Activated naive CD4-positive, alpha-beta T cell treated with anti-CD3 and anti-CD28 coated beads, Interleukin-2, amount 50 U/mL, for 24 hours (primary cell): Measurements from ENCODE around the gene NDC1.
A peak's percentile ranks its signal among the peaks of the same experiment; 100 is the strongest.

ENCODE experiments used
- H3K27ac Mint-ChIP-seq: one replicate; pipeline ENCODE4 v1.8.0; 2021; ENCODE audit warnings: mild to moderate bottlenecking, mixed read lengths
- H3K27me3 Mint-ChIP-seq: one replicate; pipeline ENCODE4 v1.8.0; 2021; ENCODE audit warnings: mixed read lengths
- H3K36me3 Mint-ChIP-seq: one replicate; pipeline ENCODE4 v1.8.0; 2021; ENCODE audit warnings: mixed read lengths
- H3K4me1 Mint-ChIP-seq: one replicate; pipeline ENCODE4 v1.8.0; 2021; ENCODE audit warnings: mixed read lengths
- H3K4me3 Mint-ChIP-seq: one replicate; pipeline ENCODE4 v1.8.0; 2021; ENCODE audit warnings: mild to moderate bottlenecking, mixed read lengths
- H3K9me3 Mint-ChIP-seq: one replicate; pipeline ENCODE4 v1.8.0; 2021; ENCODE audit warnings: mixed read lengths

The NDC1 gene

DNA sequence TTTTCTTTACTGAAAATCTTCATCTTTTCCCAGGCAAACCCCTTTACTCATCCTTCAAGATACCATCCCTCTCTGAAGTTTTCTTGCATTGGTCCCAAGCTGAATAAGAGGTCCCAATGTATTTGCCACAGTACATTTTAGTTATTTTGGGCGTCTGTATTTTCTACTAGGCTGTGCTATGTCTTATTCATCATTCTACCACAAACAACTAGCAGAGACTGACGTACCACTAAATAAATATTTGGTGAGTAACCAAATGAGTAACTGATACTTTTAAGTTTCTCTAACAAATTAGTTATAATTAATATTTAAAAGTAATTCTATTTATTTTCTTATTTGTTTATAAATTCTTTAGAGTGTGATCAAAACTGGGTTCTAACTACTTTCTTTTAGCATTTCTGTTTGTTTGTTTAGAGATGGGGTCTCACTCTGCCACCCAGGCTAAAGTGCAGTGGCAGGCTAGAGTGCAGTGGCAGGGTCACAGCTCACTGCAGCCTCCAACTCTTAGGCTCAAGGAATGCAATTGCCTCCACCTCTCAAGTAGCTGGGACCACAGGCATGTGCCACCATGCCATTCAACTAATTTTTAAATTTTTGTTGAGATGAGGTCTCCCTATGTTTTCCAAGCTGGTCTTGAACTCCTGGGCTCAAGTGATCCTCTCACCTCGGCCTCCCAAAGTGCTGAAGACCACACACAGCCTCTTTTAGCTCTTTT is 33.1 kb downstream of the NDC1 start:
- Mint-ChIP-seq H3K4me1 (no peaks in the 10 kb centered on the region), H3K27ac (no peak overlapping the region), H3K4me3 (no peak overlapping the region), H3K27me3 (no peaks in the 10 kb centered on the region), H3K9me3 (no peaks in the 10 kb centered on the region), H3K36me3 (peaks cover 28% of the 10 kb centered on the region)

GRCh38 chr1:53804181-53804580 is 33.9 kb downstream of the NDC1 start:
- no peak overlapping the region for H3K27ac Mint-ChIP-seq
- no peak overlapping the region for H3K4me3 Mint-ChIP-seq
- no peaks in the 10 kb centered on the region for H3K27me3 Mint-ChIP-seq
- peaks cover 29% of the 10 kb centered on the region for H3K36me3 Mint-ChIP-seq
- H3K9me3 Mint-ChIP-seq = no peaks in the 10 kb centered on the region
- H3K4me1 Mint-ChIP-seq = no peaks in the 10 kb centered on the region

DNA sequence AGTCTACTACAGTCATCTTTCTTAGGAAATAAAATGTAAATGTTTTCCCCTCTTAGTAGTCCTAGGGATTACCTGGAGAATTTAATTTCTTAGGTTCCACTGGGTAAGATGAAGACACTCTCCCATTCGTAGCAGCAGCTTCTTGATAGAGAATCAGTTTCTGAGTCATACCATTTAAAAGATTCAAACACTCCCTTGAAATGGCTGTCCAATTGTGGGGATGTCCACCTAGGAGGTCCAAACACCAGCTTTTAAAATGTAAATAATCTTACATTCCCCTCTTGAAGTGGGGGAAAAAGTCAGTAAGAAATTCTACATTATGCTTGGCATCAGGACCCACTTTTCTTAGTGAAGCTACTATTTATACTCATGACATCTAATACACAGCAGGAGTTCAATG is 37.5 kb downstream of the NDC1 start:
- H3K27ac Mint-ChIP-seq = no peak overlapping the region
- no peak overlapping the region for H3K4me3 Mint-ChIP-seq
- no peaks in the 10 kb centered on the region for H3K27me3 Mint-ChIP-seq
- peaks cover 20% of the 10 kb centered on the region for H3K36me3 Mint-ChIP-seq
- no peaks in the 10 kb centered on the region for H3K9me3 Mint-ChIP-seq
- no peaks in the 10 kb centered on the region for H3K4me1 Mint-ChIP-seq

DNA sequence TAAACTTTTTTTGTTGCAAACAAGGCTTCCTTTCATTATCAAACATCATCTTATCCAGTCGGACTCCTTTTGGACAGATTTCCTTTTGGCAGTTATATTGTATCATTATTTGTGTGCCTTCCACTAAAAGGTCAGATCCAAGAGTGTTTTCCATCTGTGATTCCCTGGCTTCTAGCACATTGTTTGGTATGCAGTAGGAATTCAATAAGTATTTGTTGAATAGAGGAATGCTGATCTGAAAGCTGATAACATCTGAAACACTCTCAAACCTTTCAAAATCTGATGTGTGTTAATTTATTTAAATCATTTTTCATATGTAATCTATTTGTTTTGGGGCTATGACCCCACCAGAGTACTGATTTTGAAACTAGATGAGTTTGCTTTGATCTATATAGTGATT is 39.0 kb downstream of the NDC1 start:
- no peak overlapping the region for H3K27ac Mint-ChIP-seq
- peaks cover 27% of the 10 kb centered on the region for H3K36me3 Mint-ChIP-seq

DNA sequence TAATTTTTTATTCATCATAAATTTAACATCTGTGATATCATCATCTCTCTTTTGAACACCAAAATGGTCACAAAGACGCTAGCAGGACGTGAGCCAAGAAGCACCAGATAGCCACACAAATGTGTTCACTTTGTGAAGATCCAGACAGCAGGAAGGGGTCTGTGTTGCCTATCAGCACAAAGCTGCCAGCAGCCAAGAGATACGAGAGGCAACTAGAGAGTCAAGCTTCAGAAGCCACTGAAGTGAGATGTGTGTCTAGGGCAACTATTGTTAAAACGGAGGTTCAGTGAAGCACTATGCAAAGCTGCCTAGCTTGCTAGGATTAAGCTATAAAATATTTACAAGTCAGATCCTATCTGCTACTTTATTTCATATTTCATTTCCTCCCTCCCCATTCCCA is 45.3 kb downstream of the NDC1 start:
- H3K36me3 Mint-ChIP-seq = peaks cover 25% of the 10 kb centered on the region
- H3K9me3 Mint-ChIP-seq = no peaks in the 10 kb centered on the region

More for the DNA sequence above, 39.0 kb downstream of the NDC1 start:
- Mint-ChIP-seq H3K27me3 (no peaks in the 10 kb centered on the region), H3K4me3 (no peak overlapping the region), H3K9me3 (no peaks in the 10 kb centered on the region), H3K4me1 (no peaks in the 10 kb centered on the region)

DNA sequence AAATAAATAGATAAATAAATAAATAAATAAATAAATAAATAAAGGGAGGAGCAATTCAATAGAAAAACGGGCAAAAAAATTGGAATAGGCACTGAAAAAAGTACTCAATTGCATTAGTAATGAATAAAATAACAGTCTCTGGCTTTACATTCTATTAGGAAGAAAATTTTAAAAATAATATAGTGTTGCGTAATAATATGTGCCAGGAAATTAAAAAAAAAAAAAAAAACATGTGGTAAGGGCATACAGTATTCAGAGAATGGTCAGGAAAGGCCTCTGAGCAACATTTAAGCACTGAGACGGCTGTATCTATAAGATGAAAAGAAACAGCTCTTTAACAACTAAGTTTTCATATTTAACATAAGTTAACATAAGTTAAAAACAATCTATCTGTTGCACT is 50.4 kb downstream of the NDC1 start:
- Mint-ChIP-seq H3K9me3 (no peaks in the 10 kb centered on the region), H3K36me3 (peaks cover 13% of the 10 kb centered on the region), H3K4me3 (no peak overlapping the region), H3K27ac (no peak overlapping the region), H3K27me3 (no peaks in the 10 kb centered on the region), H3K4me1 (no peaks in the 10 kb centered on the region)

More for the DNA sequence above, 45.3 kb downstream of the NDC1 start:
- Mint-ChIP-seq H3K27me3 (no peaks in the 10 kb centered on the region), H3K4me3 (no peak overlapping the region), H3K4me1 (no peaks in the 10 kb centered on the region), H3K27ac (no peak overlapping the region)

GRCh38 chr1:53783056-53783455 is 55.0 kb downstream of the NDC1 start:
- Mint-ChIP-seq H3K4me3 (no peak overlapping the region), H3K9me3 (no peaks in the 10 kb centered on the region), H3K27ac (no peak overlapping the region), H3K4me1 (no peaks in the 10 kb centered on the region), H3K27me3 (no peaks in the 10 kb centered on the region), H3K36me3 (peaks cover 14% of the 10 kb centered on the region)

- no peak overlapping the region for H3K4me3 Mint-ChIP-seq
- H3K27ac Mint-ChIP-seq = no peak overlapping the region
- no peaks in the 10 kb centered on the region for H3K9me3 Mint-ChIP-seq
- no peaks in the 10 kb centered on the region for H3K4me1 Mint-ChIP-seq
- no peaks in the 10 kb centered on the region for H3K27me3 Mint-ChIP-seq
- H3K36me3 Mint-ChIP-seq = peaks cover 11% of the 10 kb centered on the region
Observed at GRCh38 chr1:53781654-53782053, 56.4 kb downstream of the NDC1 start.

DNA sequence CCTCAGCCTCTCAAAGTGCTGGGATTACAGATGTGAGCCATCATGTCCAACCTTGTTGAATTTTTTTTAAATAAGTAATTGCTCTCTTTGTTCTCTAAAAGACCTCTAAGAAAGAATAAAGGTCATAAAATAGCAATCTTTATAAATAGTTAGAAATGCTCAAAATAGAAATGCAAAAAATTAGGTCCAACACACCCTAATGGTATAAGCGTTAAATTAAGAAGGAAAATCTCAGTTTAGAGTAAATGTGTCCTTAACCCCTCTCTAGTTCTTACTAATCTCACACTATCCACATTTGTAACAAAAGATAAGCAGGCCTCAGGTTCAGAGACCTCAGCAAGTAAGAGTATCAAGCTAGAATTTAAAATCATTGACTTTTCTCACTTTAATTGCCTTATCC is 60.8 kb downstream of the NDC1 start:
- Mint-ChIP-seq H3K36me3 (peaks cover 14% of the 10 kb centered on the region), H3K4me1 (no peaks in the 10 kb centered on the region), H3K27me3 (no peaks in the 10 kb centered on the region), H3K27ac (no peak overlapping the region), H3K4me3 (no peak overlapping the region), H3K9me3 (no peaks in the 10 kb centered on the region)

DNA sequence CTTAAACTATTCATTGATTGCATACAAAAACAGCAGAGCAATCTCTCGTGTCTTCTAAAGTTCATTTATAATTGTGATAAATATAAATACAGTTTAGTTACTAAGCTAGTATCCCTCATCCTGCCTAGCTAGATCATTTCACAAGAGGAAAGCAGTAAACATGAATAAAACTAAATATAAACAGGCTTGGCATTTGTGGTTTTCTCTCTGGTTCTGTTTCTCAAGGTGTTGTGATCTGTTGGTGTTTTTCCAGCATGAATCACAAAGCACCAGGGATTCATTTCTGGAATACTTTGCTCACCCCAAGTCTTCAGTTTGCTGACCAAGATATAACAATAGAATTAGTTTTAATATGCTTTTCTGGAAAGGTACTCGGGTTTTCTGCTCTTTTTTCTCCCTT is 66.4 kb downstream of the NDC1 start:
- H3K4me3 Mint-ChIP-seq = no peak overlapping the region
- H3K27ac Mint-ChIP-seq = no peak overlapping the region
- peaks cover 30% of the 10 kb centered on the region for H3K36me3 Mint-ChIP-seq
- H3K27me3 Mint-ChIP-seq = no peaks in the 10 kb centered on the region
- H3K9me3 Mint-ChIP-seq = no peaks in the 10 kb centered on the region
- peaks cover 4% of the 10 kb centered on the region for H3K4me1 Mint-ChIP-seq

DNA sequence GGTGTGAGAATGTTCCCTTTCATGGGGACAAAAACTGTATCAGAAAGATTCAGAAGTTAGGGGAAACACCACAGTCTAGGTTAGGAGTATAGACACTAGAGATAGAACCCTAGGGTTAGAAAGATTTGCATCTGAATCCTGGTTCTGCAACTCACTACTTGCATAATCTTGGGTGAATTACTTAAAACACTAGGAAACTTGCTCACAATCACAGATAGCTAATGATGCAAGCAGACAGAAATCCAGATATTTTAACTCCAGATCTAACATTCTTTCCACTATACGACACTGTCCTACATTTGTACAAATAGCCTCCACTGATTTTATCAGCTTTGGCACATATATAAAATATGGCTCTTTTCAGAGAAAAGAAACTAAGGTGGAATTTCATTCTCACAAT is 68.3 kb downstream of the NDC1 start:
- Mint-ChIP-seq H3K27me3 (no peaks in the 10 kb centered on the region), H3K4me1 (peaks cover 12% of the 10 kb centered on the region), H3K27ac (no peak overlapping the region), H3K4me3 (no peak overlapping the region), H3K9me3 (no peaks in the 10 kb centered on the region), H3K36me3 (peaks cover 41% of the 10 kb centered on the region)

- no peak overlapping the region for H3K4me3 Mint-ChIP-seq
- H3K36me3 Mint-ChIP-seq = peaks cover 42% of the 10 kb centered on the region
- peaks cover 12% of the 10 kb centered on the region for H3K4me1 Mint-ChIP-seq
- H3K9me3 Mint-ChIP-seq = no peaks in the 10 kb centered on the region
- no peak overlapping the region for H3K27ac Mint-ChIP-seq
- H3K27me3 Mint-ChIP-seq = no peaks in the 10 kb centered on the region
Observed at GRCh38 chr1:53769184-53769583, 68.9 kb downstream of the NDC1 start.

- Mint-ChIP-seq H3K4me1 (peaks cover 12% of the 10 kb centered on the region), H3K36me3 (peaks cover 52% of the 10 kb centered on the region), H3K9me3 (no peaks in the 10 kb centered on the region), H3K4me3 (peak overlapping the region; percentile 23), H3K27me3 (no peaks in the 10 kb centered on the region), H3K27ac (no peak overlapping the region)
Observed at GRCh38 chr1:53766831-53767405, 71.2 kb downstream of the NDC1 start.

DNA sequence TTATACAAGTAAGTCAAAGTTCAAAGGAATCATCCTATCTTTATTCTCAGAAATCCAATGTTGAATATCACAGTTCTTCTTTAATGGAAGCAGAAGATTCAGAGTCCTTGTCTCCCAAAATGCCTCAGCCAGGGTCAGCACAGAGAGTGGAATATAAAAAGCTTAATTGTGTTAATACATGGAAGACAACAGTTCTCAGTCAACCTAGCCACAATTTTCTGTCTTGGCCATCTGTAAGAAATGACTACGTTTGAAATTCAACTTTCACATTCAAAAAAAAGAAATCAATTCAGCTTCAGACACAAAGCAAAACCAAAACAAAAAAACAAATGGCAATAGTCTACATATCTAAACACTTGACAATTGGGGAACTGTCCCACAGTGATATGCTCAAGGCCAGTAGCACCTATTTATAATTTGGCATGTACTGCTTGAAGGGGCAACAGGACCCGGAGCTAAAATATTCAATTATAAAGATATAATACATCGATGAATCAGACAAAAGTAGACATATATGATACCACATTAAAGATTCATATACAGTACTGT is 71.8 kb downstream of the NDC1 start:
- Mint-ChIP-seq H3K4me1 (peaks cover 12% of the 10 kb centered on the region), H3K27ac (no peak overlapping the region), H3K27me3 (no peaks in the 10 kb centered on the region), H3K36me3 (peaks cover 55% of the 10 kb centered on the region), H3K9me3 (no peaks in the 10 kb centered on the region), H3K4me3 (no peak overlapping the region)

DNA sequence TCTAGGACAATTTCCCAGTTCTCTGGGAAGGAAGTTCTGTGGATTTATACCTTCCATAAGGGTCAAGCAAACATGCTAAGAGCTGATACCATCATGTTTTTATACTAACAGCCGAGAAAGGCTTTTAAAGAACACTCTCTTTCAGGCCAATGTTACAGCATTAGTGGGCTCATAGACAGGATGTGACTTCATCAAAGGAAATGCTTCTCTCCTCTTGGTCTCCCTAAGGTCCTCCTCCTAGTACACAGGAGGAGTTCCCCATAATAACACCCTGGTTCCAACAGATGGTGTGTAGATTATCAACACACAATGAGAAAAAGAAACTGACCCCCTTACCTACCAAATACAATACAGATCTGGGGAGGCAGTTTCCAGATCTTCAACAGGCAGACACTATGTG is 72.4 kb downstream of the NDC1 start:
- Mint-ChIP-seq H3K4me1 (peaks cover 12% of the 10 kb centered on the region), H3K9me3 (no peaks in the 10 kb centered on the region), H3K27ac (no peak overlapping the region), H3K36me3 (peaks cover 50% of the 10 kb centered on the region), H3K27me3 (no peaks in the 10 kb centered on the region), H3K4me3 (no peak overlapping the region)

DNA sequence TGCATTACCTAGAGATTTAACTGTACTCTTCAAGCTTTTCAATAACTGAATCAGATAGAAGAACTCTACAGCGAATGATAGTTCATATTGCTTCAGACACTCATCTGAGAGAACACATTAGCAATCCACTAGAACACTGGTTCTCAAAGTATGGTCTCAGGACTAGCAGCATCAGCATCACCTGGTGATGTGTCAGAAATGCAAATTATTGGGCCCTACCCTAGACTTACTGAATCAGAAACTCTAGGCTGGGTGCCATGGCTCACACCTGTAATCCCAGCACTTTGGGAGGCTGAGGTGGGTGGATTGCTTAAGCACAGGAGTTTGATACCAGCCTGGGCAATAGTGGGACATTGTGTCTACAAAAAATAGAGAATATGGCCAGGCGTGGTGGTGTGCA is 74.2 kb downstream of the NDC1 start:
- no peaks in the 10 kb centered on the region for H3K9me3 Mint-ChIP-seq
- H3K36me3 Mint-ChIP-seq = peaks cover 51% of the 10 kb centered on the region
- no peak overlapping the region for H3K27ac Mint-ChIP-seq
- no peak overlapping the region for H3K4me3 Mint-ChIP-seq
- peaks cover 12% of the 10 kb centered on the region for H3K4me1 Mint-ChIP-seq
- no peaks in the 10 kb centered on the region for H3K27me3 Mint-ChIP-seq
